ENCODE data around the gene COL27A1.

COL27A1 gene

GRCh38 chr9:114155263-114155994, at the start of gene COL27A1:
TSS of gene COL27A1 (plus strand) at chr9:114155537. CDS start at chr9:114155951, 414 bp downstream.
- DNase-seq (ENCODE audit: low read depth in 2 of 2) = peak; percentile 77 to 81

DNA sequence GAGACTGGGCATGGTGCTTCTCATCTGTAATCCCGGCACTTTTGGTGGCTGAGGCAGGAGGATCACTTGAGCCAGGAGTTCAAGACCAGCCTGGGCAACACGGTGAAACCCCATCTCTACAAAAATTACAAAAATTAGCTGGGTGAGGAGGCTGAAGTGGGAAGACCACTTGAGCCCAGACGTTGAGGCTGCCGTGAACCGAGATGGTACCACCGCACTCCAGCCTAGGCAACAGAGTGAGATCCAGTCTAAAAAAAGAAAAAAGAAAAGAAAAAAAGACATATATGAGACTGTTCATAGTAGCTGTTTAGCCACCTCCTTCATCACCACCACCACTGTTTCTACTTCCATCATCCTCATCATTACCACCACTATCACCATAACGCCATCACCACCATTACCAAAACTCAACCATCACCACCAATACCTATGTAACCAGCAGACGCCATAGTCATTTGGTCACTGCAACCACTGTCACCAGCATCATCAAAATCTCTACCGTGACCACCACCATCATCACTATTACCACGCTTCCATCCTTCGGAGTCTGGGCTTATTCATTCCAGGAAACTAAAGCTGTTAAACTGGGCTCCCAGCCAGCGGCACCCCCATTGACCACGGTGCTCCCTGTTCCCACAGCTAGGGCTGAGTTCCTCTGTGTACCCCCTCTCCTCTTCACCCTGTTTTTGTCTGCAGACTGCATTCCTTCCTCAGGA, 47.9 kb upstream of the COL27A1 start:
- DNase-seq (ENCODE audit: low read depth in 2 of 2) = no peak

DNA sequence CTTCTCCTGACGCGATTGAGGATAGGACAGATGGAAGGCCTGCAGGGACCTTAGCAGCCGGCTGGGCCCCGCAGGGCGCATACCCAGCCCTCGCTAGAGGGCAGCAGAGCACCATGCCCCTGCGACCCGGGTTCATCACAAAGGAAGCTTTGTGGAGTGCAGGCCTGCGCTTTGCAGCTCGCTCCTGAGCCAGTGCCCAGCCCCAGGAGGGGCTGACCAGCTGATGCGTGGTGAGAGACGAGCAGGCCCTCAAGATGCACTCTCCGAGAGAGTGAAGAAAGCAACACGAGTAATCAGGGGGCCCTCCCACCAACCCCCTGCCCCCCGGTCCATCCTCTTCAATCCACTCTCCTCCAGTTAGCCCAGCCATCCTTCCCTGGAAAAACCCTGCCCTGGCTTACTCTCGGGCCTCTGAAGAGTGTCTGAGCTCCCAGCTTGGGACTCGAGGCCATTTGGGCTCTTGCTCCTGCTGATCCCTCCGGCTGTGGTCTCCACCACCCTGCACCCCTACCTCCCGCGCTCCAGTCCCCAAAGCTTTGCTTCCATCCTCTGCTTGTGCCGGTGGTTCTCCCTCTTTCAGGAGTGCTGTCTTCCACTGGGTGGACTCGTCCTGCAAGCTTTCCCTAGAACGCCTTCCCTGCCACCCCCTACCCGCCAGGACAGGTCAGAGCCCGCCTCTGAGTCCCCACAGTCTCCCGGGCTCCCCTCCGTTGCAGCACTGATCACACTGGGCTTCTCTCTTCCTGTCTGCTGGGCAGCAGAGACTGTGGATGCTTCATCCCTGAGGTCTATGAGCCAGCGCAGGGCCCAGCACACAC, 47.1 kb upstream of the COL27A1 start:
- peak; percentile 28 to 51 for DNase-seq (ENCODE audit: low read depth in 2 of 2)

GRCh38 chr9:114109124-114109523, 46.2 kb upstream of the COL27A1 start:
- DNase-seq (ENCODE audit: low read depth in 2 of 2) = no peak

- DNase-seq (ENCODE audit: low read depth in 2 of 2) = no peak
Measured at GRCh38 chr9:114110180-114110579, 45.2 kb upstream of the COL27A1 start.

- DNase-seq (ENCODE audit: low read depth in 2 of 2) = no peak
Measured at GRCh38 chr9:114112325-114112724, 43.0 kb upstream of the COL27A1 start.

GRCh38 chr9:114112778-114113584, 42.4 kb upstream of the COL27A1 start:
- DNase-seq (ENCODE audit: low read depth in 2 of 2) = no peak

- DNase-seq (ENCODE audit: low read depth in 2 of 2) = no peak
Measured at GRCh38 chr9:114114364-114114763, 41.0 kb upstream of the COL27A1 start.

DNA sequence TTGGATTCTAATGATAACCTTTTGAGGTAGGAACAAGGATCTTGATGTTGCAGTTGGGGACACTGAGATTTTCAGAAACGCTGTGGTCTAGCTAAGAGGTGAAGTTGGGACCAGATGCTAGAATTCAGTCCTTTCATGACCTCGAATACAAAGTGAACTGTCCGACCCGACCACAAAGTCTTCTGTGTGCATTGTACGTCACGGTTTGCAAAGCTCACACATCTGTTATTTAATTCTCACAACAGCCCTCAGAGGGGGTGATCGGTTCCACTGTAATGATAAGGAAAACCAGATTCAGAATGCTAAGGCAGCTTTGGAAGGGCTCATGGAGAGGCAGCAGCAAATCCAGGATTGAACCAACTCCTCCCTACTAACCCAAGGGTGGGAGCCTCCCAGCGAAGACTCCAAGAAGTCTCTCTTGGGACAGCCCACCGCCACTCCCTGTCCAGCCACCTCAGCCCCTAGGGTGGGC, 39.6 kb upstream of the COL27A1 start:
- DNase-seq (ENCODE audit: low read depth in 2 of 2) = no peak

- no peak for DNase-seq (ENCODE audit: low read depth in 2 of 2)
Measured at GRCh38 chr9:114116126-114116747, 39.1 kb upstream of the COL27A1 start.

GRCh38 chr9:114117614-114117995, 37.7 kb upstream of the COL27A1 start:
- no peak for DNase-seq (ENCODE audit: low read depth in 2 of 2)

DNA sequence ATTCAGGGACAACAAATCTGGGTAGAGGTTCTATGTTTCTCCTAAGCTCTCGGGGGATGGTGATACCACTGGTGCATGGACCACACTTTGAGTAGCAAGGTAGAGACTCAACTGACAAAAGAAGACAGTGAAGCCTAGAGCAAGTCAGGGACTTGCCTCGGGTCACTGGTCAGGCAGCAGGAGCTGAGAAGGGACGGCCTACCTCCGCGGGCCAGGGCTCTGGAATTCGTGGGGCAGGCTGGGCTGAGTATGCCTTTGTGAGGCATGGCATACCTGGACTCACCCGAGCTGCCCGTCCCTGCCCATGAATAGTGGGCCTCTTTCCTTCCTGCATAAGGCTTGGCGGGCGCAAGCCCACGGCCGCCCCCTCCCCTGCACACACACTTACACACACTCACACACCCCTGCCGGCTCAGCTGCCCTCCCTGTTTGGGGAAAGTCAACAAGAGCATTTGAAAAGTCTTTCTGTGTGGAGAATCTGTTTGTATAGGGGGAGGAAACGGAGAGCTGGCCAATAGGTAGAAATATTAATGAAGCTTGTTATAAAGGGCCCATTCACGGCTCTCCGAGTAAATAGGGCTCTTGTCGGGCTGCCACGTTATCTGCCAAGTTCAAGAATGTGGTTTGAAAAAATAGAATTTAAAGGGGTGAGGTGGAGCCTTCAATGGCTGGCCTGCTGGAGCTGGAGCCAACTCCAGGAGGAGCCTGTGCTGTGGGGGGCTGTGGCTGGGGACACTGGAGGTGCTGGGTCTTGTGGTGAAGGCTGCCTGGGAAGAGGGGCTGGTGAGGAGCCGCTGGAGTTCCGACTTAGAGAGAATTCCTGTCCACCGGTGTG, 37.1 kb upstream of the COL27A1 start:
- no peak for DNase-seq (ENCODE audit: low read depth in 2 of 2)

GRCh38 chr9:114119242-114120191, 35.8 kb upstream of the COL27A1 start:
- no peak for DNase-seq (ENCODE audit: low read depth in 2 of 2)

GRCh38 chr9:114120192-114121014, 34.9 kb upstream of the COL27A1 start:
- DNase-seq (ENCODE audit: low read depth in 2 of 2) = no peak

- DNase-seq (ENCODE audit: low read depth in 2 of 2) = no peak
Measured at GRCh38 chr9:114121227-114122135, 33.9 kb upstream of the COL27A1 start.

DNA sequence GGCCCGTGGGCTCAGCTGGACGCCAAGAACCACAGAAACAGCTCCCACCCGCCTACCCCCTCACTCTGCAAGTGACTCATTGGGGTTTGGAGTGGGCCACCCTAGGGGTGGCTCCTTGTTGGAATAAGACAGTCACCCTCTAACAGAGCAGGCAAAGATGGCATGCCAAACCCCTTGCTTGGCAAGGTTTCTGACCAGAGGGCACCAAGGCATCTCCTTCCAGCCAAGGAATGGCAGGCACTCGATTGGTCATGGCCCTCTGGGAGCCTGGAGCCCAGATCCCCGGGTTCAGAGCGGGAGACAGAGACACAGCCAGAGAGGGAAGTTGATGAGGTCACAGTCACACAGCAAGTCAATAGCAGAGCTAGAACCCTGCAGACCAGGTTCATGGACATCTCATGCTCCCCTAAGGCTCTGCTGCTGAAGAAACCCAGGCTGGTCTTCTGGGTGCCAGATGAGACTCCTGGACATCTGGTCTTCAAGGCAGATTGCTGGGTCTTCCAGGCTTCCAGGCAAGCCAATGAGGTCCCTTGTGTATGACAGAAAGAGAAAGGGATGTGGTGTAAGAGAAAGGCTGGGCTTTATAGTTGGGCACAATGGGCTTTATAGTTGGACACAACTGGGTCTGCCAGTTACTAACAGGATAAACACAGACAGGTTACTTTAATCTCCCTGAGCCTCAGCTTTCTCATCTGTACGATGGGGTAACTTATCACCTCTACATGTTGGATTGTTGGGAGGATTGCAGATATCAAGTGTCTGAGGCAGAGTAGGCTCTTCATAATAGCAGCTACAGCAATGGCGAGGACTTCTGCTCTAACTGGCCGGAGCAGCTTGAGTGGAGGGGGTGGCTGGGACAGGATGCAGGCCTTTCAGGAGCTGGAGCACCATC, 33.0 kb upstream of the COL27A1 start:
- DNase-seq (ENCODE audit: low read depth in 2 of 2) = no peak
